Neural cell (in vitro differentiated cells): Measurements from ENCODE around the gene CNNM2.

Experiments used
- EP300 ChIP-seq: fragments of 450-650 bp; conservative IDR thresholded peaks from 2 replicates; pipeline ENCODE4 v1.6.1; 2014; ENCODE audit warnings: antibody characterized with exemption, mild to moderate bottlenecking, moderate library complexity; ENCODE audit not compliant: poor library complexity, severe bottlenecking
- POLR2AphosphoS5 ChIP-seq: IDR thresholded peaks from 2 replicates; pipeline ENCODE4 v1.6.1; 2012
- RAD21 ChIP-seq: fragments of 450-650 bp; conservative IDR thresholded peaks from 2 replicates; pipeline ENCODE4 v1.6.1; 2014; ENCODE audit warnings: antibody characterized with exemption, mild to moderate bottlenecking, moderate library complexity
- TAF1 ChIP-seq: IDR thresholded peaks from 2 replicates; pipeline ENCODE4 v1.6.1; 2012; ENCODE audit warnings: low read depth
- TF ChIP-seq, protein P1 (sequence below): fragments of 450-650 bp; IDR thresholded peaks from 2 replicates; pipeline ENCODE4 v1.5.1; 2014; ENCODE audit warnings: antibody characterized with exemption, mild to moderate bottlenecking, moderate library complexity; ENCODE audit not compliant: poor library complexity, severe bottlenecking

DNA sequence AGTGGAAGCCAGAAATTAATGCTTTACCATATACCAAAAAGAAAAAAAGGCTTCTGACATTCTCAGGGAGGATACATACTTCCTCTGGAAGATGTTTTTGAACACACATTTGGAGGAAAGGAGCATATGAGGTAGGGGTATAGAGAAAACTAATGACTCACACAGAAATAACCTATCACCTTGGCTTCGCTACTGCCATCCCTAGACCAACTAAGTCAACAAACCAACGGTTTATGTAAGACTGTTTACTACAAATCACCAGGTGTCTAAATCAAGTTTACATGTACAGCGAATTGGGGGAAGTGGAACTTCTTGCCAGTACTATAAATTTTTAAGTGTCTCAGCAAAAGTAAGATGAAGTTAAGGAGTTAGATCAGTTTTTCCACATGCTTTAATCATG lies 178.0 kb downstream of the CNNM2 start:
- no peak for TF ChIP-seq RAD21
- TF ChIP-seq, protein P1, sequence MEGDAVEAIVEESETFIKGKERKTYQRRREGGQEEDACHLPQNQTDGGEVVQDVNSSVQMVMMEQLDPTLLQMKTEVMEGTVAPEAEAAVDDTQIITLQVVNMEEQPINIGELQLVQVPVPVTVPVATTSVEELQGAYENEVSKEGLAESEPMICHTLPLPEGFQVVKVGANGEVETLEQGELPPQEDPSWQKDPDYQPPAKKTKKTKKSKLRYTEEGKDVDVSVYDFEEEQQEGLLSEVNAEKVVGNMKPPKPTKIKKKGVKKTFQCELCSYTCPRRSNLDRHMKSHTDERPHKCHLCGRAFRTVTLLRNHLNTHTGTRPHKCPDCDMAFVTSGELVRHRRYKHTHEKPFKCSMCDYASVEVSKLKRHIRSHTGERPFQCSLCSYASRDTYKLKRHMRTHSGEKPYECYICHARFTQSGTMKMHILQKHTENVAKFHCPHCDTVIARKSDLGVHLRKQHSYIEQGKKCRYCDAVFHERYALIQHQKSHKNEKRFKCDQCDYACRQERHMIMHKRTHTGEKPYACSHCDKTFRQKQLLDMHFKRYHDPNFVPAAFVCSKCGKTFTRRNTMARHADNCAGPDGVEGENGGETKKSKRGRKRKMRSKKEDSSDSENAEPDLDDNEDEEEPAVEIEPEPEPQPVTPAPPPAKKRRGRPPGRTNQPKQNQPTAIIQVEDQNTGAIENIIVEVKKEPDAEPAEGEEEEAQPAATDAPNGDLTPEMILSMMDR = no peak
- no peak for TF ChIP-seq EP300
- no peak for TF ChIP-seq POLR2AphosphoS5
- TF ChIP-seq TAF1 = no peak
